GDM1 (cell line): ENCODE data around the gene PIH1D1.
"Not testable (repeated sequence)": the region's sequence is repeated elsewhere in the genome, so short reads cannot be mapped to it uniquely, and the experiment has no call there.

ENCODE experiments used
- DNase-seq: peaks from one replicate; lab custom pipeline; 2025; lab: John Stamatoyannopoulos, UW

The PIH1D1 gene

DNA sequence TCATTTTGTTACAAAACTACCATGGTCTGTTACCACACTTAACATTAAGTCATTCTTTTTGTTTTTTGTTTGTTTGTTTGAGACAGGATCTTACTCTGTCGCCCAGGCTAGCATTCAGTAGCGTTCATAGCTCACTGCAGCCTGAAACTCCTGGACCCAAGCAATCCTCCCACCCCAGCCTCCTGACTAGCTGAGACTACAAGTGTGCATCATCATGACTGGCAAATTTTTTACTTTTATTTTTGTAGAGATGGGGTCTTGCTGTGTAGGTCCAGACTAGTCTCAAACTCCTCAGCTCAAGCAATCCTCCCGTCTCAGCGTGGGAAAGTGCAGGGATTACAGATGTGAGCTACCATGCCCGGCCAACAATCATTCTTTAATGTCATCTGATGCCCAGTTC is 4.7 kb upstream of the PIH1D1 start:
- DNase-seq: no peak

GRCh38 chr19:49455773-49456172 is 4.2 kb upstream of the PIH1D1 start:
- DNase-seq: no peak

DNA sequence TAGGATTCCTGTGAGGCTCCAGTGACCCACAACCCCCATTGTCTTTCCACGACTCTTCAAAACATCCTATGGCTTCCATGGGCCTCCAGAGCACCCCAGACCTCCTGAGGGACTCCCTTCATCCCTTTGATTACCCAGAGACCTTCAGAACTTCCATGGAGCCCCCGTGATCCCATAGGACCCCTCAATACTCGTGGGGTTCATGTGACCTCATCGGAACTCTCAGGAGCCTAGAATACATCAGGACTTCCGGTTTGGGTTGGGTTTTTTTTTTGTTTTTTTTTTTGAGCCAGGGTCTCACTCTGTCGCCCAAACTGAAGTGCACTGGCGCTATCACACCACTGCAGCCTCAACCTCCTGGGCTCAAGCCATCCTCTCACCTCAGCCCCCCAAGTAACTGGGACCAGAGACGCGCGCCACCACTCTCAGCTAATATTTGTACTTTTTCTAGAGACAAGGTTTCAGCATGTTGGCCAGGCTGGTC is 2.2 kb upstream of the PIH1D1 start:
- no peak for DNase-seq

GRCh38 chr19:49453013-49453756 is 1.6 kb upstream of the PIH1D1 start, which contains the start of gene ALDH16A1:
Gene ALDH16A1, plus strand, starts transcription at chr19:49453225. Its CDS starts 107 bp downstream, at chr19:49453332.
- peak; percentile 95 for DNase-seq

- DNase-seq: no peak
These were observed 1.2 kb downstream of the PIH1D1 start for GRCh38 chr19:49450405-49450804.

- no peak for DNase-seq
These were observed 3.2 kb downstream of the PIH1D1 start for GRCh38 chr19:49448432-49448786.

DNA sequence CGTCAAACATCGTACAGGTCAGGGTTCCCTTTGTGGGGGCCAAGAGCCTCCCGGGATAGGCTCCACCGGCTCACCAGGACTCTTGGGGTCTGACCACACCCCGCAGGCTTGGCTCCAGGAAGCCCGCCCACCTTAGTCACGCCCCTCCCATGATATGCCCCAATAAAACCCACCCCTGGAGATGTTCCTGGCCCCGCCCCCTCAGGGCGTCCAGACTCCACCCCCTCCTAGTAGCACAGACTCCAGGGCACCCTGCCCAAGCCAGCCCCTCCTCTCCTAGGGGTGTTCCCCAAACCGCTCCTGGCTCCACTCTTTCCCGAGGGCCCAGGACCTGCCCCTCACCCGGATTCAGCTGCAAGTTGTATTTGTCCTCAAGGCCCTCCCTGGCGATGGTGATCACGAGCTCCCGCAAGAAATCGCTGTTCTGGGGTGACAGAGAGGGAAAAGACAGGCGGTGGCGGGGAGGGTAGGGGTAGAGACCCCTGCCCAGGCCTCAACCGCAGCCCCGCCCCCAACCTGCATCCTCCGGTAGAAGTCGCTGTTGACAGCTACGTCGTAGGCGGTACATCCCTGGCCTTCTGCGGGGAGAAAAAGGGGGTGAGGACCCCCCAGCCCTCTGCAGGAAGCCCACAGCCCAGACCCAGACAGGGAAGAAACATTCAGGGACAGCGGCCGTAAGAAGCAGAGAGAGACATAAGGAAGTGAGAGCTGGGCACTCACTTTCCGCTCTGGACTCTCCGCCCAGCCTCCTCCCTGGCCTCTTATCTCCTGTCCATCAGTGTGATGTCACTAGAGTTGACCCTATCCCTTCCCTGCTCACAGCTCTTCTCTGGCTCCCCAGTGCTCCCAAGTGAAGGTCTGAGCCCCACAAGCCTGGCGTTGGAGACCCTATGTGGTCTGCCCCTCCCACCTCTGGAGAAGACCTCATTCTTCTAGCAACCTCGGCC is 3.9 kb downstream of the PIH1D1 start:
- peak; percentile 13 for DNase-seq

- DNase-seq: no peak
These were observed 5.6 kb downstream of the PIH1D1 start for GRCh38 chr19:49445997-49446396.

DNA sequence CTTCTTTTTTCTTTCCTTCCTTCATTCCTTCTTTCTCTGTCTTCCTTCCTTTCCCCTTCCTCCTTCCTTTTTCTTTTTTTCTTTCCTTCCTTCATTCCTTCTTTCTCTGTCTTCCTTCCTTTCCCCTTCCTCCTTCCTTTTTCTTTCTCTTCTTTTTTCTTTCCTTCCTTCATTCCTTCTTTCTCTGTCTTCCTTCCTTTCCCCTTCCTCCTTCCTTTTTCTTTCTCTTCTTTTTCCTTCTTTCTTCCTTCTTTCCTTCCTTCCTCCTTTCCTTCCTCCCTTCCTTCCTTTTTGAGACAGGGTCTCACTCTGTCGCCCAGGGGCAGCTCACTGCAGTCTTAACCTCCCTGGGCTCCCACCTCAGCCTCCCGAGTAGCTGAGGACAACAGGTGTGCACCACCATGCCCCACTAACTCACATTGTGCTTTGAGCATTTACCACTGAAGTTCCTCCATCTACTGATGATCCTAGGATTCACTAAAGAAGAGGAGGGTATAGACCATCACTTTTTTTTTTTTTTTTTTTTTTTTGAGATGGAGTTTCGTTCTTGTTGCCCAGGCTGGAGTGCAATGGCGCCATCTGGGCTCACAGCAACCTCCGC is 7.4 kb downstream of the PIH1D1 start:
- DNase-seq: not testable (repeated sequence)

DNA sequence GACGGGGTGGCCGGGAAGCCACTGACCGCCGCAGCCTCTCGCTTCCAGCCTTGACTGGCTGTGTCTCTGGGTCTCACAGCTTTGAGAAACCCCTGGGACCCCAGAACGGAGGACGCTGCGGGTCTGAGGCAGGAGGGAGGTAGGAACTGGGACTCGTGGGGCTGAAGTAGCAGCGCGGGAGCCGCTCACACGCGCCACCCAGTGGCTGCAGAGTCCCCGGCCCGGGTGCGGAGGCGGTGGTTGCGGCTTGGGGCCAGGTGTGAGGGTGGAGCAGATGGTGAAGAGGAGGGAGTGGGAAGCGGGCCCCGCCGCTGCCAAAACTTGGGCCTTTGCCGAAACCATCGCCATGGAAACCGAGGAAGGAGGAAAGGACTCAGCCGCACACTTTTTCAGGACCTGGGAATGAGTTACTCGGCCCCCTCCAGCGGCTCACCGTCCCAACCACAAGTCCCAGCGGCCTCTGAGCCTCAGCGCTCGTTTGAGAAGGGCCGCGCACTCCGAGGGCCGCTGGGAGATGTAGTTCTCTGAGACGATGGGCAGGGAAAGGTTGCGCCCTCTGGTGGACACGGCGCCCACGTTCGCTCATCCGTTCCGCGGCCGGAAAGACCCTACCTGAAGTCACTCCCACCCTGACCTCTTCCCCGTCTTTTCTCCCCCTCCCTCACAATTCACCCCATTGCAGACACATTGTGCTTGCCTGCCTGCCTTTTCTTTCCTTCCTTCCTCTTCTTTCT is 8.1 kb downstream of the PIH1D1 start:
- peak; percentile 91 for DNase-seq

DNA sequence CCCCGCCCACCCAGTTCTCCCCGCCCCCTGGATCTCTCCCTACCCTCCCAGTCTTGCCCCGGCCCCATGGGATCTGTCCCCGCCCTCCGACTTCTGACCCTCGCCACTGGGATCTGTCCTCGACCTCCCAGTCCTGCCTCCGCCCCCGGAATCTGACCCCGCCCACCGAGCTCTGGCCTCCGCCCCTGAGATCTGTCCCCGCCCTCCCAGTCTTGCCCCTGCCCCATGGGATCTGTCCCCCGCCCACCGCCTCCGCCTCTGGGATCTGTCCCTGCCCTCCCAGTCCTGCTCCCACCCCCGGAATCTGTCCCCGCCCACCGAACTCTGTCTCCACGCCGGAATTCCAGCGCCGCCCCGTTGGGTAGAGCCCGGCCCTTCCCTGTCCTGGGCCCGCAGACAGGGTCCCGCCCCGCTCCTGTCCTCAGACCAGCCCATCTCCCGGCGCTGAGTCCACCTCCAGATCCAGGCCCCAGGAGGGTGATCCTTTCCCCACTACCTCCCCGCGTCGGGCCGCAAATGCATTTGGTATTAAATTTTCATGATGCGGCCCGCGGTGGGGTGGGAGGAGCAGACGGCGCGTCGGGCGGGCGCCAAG is 8.7 kb downstream of the PIH1D1 start:
- peak; percentile 91 for DNase-seq

DNA sequence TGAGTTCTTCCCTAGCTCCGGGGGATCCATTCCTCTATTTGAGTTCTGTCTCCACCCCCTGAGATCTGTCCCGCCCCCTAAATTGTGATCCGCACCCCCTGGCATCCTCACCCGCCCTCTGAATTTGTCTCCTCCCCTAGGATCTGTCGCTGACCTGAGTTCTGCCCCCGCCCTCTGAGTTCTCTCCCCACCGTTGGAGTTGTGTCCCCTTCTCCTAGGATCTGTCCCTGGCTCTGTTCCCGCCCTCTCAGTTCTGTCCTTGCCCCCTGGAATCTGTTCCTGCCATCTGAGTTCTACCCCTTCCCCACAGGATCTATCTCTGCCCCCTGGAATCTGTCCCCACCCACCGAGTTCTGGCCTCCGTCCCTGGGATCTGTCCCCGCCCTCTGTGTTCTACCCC is 9.3 kb downstream of the PIH1D1 start:
- DNase-seq: peak; percentile 53

DNA sequence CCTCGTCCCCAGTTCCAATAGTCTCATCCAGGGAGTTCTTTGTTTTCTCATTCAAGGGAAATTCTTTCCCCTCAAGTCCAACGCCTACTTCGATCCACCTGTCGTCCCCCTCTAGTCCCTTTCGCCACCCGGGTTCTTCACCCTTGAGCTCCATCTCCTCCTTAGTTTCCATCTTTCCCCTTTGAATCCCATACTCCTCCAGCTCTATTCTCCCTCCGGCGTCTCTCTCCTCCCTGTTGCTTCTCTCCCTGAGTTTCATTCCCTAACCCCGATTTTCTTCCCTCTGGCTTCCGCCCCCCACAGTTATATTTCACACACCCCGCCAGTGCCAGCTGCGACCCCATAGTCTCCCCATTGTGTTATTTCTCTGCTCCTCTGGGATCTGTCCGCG is 9.7 kb downstream of the PIH1D1 start:
- DNase-seq: no peak

GRCh38 chr19:49441210-49441959 is 10.2 kb downstream of the PIH1D1 start, which contains the start of gene SLC17A7:
Gene SLC17A7, minus strand, starts transcription at chr19:49441527. Its CDS starts 148 bp downstream, at chr19:49441379.
- peak; percentile 10 for DNase-seq

- DNase-seq: no peak
These were observed 11.0 kb downstream of the PIH1D1 start for GRCh38 chr19:49440439-49441209.

GRCh38 chr19:49439836-49440235 is 11.8 kb downstream of the PIH1D1 start:
- no peak for DNase-seq

DNA sequence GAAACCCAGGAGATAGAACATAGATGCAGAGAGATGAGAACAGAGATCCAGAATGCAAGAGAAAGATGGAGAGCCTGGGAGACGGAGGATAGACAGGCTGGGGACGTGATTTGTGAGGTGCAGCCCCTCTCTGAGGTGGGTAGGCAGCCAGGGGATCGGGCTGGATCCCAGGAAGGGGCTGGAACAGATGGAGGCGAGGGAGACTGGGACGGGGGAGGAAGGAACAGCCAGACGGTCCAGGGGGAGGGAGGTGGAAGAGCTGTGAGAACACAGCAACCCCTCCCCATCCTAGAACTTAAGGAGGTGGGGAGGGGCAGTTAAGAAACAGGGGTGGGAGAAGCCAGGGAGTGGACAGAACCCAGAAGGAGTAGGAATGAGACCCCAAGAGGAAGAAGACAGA is 13.4 kb downstream of the PIH1D1 start:
- no peak for DNase-seq

DNA sequence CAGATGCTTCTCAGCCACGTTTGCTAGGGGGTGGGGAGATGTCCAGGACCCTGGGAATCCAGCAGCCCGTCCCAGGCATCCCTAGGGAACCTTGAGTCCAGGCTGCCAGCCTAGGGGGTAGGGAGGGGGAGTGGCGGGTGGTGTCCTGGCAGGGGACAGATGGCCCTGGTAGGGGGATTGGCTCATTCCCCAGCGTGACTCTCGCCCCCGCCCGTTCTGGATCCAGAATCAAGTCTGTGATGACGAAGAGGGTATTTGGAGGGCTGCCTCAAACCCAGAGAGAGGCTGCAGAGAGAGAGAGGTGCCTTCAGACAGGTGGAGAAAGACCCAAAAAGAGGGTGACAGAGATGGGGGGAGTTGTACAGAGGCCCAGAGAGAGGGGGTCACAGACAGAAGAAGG is 14.4 kb downstream of the PIH1D1 start:
- DNase-seq: no peak

DNA sequence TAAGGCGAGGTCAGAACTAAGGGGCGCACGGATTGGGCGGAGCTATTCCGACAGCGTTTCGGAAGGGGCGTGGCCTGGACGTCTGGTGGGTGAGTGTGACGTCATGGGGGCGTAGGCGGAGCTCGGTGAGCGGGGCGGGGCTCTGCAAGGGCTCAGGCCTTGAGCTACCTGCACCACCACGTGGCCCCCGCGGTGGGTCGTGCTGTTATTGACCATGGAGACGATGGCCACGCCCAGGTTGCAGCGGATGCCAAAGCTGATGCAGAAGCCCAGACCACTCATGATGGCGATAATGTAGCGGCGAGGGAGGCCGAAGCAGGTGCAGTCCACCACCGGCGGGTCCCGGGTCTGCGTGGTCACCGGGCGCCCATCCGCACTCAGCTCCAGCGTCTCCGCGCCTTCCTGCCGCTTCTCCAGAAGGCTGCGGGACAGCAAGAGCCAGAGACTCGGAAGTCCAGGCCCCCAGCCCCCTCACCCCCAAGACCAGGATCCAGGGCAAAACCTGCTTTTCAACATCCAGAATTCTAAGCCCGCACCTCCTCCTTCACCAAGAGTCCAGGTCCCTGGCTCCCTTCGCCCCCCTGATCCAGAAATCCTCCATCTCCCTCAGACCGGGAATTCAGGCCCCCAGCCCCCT is 15.1 kb downstream of the PIH1D1 start:
- no peak for DNase-seq
